GM19099 (cell line): Measurements from ENCODE around the gene PDGFA.

ENCODE experiments used
- POLR2A ChIP-seq: IDR thresholded peaks from 3 replicates; pipeline ENCODE4 v1.6.1; 2011; ENCODE audit warnings: low read depth; ENCODE audit not compliant: insufficient read length; ENCODE audit errors: extremely low read depth

The PDGFA gene

GRCh38 chr7:542713-543500 lies 23.3 kb upstream of the PDGFA start:
- no peak for TF ChIP-seq POLR2A

GRCh38 chr7:542131-542712 lies 22.6 kb upstream of the PDGFA start:
- no peak for TF ChIP-seq POLR2A

DNA sequence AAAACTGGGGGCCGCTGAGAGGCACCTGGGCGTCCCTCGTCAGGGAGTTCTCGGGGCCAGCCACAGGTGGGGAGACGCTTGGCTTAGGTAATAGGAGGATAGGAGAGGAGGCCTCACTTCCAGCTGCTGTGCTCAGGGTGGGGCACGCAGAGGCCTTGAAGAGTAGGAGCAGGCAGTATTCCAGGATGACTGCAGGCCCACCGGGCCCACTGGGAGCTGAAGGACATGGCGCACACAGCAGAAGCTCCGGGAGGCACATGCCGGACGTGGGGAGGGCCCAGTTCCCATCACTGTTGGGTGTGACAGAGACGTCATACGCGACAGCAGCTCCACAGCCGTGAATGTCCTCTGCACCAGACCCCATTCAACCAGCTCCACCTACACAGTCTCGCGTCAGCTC lies 22.0 kb upstream of the PDGFA start:
- TF ChIP-seq POLR2A: no peak

DNA sequence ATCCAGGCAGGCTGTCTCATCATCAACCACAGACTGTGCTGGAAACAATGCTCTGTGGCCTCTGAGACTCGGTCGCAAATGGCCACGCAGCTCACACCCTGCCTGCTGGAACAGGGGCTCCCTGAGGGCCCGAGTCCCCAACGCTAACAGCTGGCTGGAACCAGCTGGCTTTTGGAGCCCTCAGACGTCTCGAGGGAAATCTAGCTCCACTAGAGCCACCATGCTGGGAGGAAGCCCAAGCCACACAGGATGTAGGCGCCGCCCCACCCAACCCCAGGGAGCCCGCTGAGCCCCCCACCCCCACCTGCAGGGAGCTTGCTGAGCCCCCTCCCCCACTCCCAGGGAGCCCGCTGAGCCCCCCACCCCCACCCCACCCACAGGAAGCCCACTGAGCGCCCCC lies 21.4 kb upstream of the PDGFA start:
- TF ChIP-seq POLR2A: no peak

GRCh38 chr7:540579-540978 lies 20.9 kb upstream of the PDGFA start:
- no peak for TF ChIP-seq POLR2A

GRCh38 chr7:539731-540411 lies 20.2 kb upstream of the PDGFA start:
- TF ChIP-seq POLR2A: no peak

DNA sequence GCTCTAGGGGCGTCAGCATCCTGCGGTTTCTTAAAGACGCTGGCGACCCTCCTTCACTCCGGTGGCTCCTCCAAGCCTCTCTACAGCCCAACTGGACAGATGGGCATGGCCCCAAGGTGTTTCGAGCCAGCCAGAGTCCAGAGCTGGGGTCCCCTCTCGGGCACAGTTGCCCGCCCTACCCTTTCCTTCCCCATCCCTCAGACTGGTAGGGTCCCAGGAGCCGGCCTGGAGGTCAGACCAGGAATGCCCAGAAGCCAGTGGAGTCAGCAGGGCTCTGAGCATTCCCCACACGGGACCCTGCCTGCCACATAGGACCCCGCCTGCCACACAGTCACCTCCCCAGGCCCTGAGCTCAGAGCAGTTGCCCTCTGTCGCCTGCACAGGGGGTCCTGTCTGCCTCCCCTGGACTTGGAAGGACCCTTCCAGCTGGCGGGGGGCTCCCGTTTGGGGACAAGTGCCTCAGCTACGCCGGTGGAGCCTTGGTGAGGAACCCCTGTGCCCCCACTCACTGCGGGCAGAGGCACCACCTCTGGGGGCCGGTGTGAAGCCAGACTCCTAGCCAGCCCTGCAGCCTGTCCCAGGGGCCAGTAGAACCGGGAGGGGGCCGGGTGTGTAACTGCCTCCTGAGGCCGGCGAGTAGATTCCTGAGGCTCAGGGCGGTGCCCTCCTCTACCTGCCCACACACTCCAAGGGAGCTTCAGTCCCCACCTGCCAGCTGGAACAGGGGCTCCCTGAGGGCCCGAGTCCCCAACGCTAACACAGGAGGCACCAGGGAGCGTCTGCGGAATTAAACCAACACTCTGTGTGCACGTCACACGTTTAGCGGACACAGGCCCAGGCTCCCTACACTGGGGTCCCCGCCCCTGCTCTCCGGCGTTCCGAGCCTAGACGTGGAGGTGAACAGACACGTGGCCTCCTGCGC lies 19.4 kb upstream of the PDGFA start:
- TF ChIP-seq POLR2A: no peak

DNA sequence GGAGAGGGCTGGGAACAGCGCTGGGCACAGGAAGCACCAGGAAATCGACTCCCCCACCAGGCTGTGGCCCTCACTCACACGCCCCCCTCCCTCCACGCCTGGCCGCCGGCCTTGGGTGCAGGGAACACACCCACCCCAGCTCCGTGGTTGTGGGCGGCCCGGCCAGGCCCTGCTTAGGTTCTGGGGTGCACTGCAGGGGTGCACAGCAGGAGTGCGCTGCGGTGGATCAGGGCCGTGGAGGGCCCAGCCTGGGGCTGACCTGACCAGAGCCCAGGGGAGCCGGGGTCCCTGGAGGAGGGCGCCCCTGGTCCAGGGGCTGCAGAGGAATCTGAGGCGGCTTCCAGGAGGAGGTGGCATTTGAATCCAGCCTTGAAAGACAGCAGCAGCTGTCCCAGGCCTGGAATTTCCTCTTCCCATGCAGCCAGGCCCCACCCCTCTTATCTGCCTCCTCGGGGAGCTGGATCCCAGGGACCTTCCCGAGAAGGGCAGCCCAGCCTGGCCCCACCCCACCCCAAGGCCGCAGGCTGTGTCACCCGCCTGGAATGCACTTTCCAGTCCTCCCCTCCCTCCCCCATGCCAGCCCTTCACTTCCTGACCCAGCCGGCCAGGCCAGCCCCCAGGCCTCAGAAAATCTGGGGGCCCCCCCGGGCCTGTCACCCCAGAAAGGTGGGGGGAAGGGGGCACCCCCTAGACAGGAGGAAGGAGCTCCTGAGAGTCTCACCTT lies 18.4 kb upstream of the PDGFA start:
- no peak for TF ChIP-seq POLR2A

DNA sequence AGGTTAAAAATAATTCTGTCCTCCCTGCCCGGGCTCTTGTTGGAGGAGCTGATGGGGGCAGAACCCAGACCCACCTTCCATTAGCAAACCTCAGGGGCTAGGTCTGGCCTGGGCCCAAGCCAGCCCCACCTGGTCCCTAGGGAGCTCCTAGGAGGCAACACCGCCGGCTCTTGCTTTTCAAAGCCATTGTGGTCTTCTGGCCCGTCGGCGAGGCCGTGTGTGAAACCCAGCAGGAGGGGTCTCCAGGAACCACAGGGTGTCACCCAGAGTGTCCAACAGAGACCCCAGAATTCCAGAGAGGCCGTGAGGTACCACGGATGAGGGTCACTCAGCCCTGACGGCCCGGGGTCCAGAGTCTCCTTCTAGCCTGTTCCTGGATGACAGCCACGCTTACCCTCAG lies 16.6 kb upstream of the PDGFA start:
- no peak for TF ChIP-seq POLR2A

DNA sequence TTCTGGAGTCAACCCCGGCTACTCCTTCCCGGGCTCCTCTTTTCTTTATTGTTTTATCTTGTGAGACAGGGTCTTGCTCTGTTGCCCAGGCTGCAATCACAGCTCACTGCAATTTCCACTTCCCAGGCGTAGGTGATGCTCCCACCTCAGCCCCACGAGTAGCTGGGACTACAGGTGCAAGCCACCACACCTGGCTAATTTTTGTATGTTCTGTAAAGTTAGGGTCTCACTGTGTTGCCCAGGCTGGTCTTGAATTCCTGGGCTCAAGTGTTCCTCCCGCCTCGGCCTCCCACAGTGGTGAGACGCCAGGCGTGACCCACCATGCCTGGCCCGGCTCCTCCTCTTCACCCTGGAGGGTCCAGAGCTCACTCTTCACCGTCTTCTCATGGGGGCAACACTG lies 15.3 kb upstream of the PDGFA start:
- TF ChIP-seq POLR2A: no peak

- TF ChIP-seq POLR2A: no peak
These were observed 14.4 kb upstream of the PDGFA start for GRCh38 chr7:534075-534474.

DNA sequence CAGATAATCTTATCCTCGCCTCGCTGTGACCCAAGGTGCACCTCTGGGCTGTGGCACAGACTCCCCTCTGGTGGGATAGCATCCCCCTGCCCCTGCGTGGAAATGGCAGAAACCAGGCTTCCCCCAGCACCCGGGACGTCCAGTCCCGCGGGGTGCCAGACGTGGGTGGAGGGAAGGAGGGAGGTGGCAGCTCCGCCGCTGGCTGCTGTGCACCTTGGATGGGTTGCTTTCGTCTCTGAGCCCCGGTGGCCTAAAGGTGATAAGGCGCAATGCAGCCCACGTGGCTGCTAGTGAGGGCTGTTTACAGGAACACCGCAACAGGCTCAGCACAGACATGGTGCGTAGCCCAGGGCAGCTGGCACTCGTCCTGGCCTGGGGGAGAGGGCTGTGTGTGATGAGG lies 13.6 kb upstream of the PDGFA start:
- TF ChIP-seq POLR2A: no peak

DNA sequence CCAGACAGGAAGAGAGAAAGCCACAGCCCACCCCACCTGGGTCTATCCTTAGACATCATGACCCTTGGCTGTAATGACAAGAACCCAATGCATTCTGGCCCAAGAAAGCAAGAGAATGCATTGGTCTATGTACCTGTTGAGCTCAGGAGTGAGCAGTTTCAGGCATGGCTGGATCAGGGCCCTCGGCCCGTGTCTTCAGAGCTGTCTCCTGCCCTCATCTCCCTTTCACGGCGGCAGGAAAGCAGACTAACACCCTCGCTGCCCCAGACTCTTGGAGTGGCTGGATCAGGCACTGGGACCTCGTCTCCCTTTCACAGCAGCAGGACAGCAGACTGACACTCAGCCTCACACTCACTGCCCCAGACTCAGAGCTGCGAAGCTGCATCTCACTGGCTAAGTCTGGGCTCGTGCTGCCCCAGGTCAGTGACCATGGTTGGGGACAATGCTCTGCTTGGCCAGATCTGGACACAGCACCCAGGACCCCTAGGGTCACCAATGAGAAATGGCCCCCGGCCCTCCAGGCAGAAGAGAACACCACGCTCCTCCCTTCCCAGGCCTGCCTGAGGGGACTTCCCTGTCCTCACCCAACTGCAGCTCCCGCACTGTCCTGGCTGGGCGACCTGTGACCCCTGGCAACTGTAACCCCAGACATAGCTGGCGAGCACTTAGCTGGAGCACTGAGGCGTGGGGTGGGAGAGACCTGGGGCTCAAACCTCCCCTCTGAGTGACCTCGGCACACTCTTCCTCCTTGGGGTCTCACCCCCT lies 12.9 kb upstream of the PDGFA start:
- TF ChIP-seq POLR2A: no peak

DNA sequence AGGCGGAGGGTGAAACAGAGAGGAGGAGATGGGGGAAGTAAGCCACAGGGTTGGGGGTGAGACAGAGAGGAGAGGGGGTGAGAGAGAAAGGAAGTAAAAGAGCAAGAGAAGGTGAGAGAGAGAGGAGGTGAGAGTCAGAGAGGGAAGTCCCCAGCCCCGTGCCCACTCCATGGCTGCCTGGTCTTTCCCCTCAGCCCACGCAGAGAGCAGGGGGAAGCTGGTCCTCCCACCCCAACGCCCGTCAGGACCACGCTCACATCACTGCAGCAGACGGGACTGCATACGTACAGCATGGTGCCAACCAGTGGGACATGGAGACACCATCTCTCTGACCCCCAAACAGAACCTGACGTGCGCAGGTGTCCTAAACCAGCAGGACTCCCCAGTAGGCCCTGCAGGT lies 12.1 kb upstream of the PDGFA start:
- TF ChIP-seq POLR2A: no peak
